ENCODE data around the gene SLC26A1. TPM values are rescaled to one million over a fixed set of nuclear protein-coding genes. Genes with fewer than 3 reads are reported as not detected.
A peak's percentile ranks its signal among the peaks of the same experiment; 100 is the strongest.

The SLC26A1 gene, protein sequence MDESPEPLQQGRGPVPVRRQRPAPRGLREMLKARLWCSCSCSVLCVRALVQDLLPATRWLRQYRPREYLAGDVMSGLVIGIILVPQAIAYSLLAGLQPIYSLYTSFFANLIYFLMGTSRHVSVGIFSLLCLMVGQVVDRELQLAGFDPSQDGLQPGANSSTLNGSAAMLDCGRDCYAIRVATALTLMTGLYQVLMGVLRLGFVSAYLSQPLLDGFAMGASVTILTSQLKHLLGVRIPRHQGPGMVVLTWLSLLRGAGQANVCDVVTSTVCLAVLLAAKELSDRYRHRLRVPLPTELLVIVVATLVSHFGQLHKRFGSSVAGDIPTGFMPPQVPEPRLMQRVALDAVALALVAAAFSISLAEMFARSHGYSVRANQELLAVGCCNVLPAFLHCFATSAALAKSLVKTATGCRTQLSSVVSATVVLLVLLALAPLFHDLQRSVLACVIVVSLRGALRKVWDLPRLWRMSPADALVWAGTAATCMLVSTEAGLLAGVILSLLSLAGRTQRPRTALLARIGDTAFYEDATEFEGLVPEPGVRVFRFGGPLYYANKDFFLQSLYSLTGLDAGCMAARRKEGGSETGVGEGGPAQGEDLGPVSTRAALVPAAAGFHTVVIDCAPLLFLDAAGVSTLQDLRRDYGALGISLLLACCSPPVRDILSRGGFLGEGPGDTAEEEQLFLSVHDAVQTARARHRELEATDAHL
- polyA plus RNA-seq (ENCODE audit: insufficient read depth in 1 of 5, insufficient read length in 5 of 5, low replicate concordance in 1 of 5): 1 to 10 TPM; 3.5 to 9.1 (median 5.2) TPM
- long read RNA-seq, donor 1: 0 reads
- long read RNA-seq, donor 2: 0 reads
- long read RNA-seq, donor 3, partial matches to known transcripts: 9 of 9 reads
- long read RNA-seq, donor 3, other reads (novel, unspliced or antisense): 0 of 9 reads
- long read RNA-seq, donor 4: 0 reads
- long read RNA-seq, donor 5: 0 reads
- long read RNA-seq, donor 6: 0 reads
- long read RNA-seq, donor 7, partial matches to known transcripts: 9 of 18 reads
- long read RNA-seq, donor 7, other reads (novel, unspliced or antisense): 9 of 18 reads
- long read RNA-seq, donor 8: 0 reads

DNA sequence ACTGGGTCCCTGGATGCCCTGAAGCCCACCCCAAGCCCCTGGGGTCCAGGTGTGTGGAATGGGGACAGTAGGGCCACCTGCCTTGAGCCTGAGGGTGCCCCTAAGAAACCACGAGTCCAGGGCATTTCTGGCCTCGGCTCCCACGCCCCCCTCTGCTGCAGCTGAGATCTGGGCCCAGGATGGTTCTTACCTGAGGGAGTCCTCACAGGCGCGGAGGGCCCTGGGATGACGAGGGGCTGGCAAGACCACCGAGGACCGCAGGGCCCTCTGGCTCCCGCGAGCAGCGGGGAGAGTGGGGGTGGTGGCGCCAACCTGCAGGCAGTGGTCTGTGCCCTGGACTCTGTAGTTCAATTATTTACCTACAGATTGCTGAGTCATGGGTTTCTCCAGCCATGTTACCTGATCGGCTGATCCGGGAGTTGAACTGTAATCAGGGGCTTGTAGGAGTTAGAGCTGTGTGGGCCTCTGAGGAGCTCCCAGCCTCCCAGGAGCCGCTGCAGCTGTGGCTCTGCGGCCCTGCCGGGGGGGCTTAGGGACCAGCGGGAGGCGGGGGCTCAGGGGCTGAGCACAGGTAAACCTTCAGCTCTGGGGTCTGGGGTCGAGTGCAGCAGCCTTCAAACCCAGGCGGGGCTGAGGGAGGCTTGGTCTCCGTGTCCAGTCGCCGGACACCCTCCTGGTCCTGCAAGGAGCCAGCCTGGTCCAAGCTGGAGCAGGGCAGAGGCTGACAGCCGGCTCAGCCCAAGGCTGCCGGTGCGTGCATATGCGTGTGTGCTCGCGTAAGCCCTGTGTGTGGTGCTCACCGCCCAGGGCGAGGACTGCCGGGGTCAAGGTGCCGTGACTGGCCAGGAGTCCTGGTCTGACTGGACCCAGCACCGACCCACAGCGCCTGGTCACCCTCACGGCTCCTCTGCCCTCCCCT is at the start of gene SLC26A1:
Gene SLC26A1 (minus strand): TSS at position 294 of the 919 bp plus-strand sequence. CDS start 1,701 bp downstream, outside the sequence.
- DNase-seq: no peak

DNA sequence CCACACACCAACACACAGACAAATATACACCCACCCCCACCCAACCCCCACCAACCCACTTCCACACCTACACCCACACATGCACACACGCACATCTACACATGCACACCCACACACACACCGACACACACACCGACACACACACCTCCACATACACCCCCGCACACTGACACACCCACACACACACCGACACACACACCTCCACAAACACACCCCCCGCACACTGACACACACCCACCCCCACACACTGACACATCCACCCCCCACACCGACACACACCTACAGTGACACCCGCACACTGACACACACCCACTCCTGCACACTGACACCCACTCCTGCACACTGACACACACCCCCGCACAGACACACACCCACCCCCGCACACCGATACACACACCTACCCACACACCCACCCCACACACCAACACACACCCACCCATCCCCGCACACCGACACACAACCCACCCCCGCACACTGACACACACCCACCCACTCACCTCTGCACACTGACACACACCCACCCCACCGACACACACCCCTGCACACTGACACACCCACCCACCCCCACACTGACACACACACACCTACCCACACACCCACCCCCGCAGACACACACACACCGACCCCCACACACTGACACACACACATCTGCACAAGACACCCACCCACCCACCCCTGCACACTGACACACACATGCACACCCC is 49.3 kb upstream of the SLC26A1 start:
- DNase-seq: no peak

DNA sequence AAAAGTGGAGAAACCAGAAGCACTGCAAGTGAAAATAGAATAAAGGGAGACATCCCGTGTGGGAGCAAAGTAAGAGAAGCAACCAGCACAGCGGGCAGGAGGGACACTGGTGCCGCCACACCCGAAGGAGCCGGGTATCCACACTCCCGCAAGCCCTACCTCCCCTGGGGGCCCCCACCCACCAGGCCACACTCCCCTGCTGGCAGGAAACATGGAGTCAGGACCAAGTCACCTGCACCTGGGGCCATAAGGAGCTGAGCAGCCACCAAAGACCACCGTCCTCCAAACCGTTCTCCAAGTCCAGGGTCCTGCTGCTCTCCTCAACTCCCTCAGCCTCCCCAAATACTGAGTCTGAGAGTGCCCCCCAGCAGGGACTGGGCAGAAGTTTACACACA is 48.7 kb upstream of the SLC26A1 start:
- DNase-seq: no peak

DNA sequence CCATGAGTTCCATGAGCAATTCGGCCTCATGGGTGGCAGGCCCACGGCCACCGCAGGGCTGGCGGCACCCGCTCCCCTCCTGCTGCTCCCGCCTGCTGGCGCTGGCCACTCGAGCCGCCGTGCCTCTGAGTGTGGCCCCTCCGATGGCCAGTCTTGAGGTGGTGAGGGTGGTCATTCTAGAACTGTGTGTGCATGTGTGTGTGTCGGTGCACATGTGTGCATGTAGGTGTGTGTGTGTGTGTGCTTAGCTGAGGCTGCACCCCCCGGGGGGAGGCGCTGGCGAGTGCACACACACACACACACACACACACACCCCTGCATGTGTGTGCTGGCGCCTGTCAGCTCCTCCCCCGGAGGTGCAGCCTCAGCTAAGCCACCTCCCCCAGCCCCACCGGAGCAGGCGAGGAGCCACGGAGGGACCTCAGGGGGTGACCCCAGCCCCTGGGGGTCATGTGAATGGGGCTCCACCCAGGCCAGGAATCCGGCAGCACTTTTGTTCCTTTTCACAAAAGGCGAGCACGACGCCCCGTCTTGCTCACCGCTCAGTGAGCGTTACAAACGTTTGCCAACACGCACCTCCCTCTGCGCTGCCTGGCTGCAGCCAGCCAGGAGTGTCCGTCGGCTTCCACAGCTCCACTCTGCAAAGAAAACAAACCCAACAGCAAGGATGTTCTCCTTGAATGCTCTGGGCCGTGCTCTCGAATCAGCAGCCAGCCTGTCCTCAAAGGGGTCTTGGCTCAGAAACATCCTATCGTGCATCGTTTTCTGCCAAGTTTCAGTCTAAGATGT is 48.1 kb upstream of the SLC26A1 start:
- peak in 1 of 2 donors; percentile 52 for DNase-seq

DNA sequence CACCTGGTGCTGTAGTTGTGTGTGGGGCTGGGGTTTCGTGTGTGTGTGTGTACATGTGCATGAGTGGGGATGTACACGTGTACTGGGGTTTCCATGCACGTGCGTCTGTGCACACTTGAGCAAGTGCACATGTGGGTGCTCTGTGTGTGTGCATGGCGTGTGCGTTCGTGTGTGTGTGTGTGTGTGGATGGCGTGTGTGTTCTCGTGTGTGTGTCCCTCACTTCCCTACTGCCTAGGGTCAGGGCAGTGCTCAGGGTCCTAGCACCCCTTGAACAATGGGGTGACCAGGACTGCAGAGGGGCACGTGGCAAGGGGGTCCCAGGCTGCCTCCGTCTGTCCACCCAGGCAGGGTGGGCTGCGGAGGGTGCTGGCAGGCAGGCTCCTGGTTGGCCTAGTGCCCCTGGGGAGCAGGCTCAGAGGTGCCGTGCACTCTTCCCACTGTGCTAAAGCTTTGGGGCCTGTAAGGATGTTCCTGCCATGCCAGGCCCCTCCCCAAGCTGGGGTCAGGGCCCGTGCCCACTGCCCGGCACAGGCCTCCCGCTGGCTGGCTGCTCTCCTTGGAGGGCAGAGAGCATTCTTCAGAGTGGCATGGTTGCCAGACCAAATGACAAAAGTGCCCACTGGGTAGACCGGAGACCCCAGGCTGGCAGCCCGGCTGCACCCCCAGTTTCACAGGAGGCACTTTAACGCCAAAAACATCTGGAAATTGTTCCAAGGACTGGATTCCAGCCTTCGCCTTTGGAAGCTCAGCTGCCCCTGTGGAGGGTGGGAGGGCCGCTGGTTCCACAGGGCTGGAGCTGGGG is 47.3 kb upstream of the SLC26A1 start:
- DNase-seq: no peak

DNA sequence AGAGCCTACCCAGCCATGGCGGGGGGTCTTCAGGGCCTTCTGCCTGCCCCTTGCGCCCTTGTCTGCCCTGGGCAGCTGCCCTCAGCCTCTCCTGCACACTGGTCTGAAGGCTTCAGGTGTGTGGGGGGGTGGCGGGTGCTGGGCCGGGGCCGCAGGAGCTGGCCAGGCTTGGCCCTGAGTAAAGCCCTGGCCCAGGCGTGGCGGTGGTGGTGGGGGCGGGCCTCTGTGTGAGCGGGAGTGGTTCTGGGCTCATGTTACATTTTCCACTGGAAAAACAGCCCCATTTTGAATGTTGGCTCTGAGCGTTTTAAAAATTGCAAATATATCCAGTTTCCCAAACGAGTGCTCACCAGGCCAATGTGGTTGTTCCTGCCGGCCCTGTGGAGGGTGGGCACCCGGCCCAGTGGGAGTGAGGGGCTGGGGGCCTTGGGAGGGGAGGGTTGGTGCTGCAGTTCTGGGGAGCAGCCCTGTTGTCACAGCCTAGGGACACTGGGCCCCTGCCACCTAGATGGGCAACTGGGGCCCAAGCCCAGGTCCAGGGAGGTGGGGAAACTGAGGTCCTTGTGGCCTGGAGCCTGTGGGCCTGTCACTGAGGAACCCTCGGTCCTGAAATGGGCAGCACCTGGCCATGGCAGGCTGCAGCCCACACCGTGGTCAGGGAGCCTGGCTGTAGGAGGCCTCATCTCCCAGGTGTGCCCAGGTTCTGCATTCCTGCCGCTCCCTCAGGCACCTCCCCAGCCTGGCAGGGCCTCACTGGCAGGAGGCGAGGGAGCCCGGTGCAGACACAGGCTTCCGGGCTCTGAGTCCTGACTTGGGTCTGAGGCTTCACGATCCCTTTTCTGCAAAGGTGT is 46.5 kb upstream of the SLC26A1 start:
- peak; percentile 51 to 53 for DNase-seq

DNA sequence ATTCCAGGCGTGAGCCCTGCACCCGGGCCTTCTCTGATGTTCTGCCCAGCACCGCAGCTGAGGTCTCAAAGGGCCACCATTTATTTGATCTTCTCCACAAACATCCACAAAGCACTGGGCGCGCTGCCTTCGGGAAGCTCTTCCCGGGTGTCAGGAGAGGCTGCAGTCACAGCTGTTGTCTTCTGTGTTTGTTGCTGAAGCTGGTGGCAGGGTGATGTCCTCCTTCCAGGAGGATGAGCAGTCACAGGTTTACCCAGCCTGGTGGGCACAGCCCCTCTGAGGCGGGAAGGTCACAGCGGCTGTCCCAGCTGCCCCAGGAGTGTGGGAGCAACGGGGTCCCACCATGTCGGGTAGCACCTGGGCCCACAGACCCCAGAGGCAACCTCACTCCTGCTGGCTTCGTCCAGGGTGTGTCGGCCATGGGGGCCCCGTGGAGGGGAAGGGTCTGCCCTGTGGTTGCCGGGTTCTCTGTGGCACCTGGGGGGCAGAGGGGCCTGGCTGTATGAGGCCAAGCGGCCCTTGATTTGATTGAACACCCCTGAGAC is 45.8 kb upstream of the SLC26A1 start:
- no peak for DNase-seq

DNA sequence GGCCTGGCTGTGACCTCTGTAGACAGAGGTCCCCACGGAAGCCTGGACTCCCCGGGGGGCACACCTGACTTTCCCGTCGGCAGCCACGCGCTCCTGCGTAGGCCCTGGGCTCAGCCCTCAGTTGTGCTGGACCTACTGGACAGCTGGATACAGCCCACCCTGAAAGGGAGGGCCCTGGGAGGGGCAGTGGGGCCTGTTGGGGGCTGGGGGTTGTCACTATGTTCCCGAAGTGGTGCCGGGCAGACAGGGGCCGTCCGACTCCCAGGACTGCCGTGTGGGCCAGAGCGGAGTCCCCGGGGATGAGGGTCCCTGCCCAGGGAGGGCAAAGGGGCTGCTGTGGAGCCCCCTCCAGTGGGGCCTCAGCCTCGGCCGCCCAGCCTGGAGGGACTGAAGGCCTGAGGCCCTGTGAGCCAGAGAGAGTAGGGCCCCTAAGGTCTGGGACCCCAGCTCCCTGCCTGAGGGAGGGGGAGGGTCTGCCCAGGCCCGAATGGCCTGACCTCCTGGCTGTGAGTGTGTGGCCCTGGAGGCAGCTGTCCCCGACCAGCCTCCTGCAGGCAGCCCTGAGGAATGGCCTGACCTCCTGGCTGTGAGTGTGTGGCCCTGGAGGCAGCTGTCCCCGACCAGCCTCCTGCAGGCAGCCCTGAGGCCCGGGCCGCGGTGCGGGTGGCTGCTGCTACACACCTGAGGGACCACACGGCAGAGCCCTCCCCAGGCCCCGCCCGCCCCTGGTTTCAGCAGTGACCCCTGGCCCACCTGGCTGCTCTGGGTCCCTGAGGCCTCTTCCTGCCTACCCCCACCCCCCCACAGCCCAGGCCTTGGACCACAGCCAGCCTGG is 44.0 kb upstream of the SLC26A1 start:
- no peak for DNase-seq

DNA sequence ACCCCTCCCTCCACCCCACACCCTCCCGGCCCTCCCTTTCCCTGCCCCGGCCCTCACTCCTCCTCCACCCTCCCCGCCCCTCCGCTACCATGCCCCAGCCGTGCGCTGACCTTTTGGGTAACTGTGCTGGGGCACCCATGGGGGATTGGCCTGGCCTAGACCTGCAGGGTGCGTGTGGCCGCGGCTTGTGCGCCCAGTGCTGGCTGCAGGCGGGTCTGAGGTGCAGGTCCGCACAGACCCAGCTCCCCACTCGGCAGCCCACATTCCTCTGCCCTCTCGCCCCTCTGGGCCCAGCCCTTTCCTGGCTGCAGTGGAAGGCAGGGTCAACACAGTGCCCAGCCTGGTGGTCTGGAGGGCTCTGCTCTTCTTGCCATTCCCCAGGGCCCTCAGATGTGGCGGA is 42.9 kb upstream of the SLC26A1 start:
- DNase-seq: no peak

DNA sequence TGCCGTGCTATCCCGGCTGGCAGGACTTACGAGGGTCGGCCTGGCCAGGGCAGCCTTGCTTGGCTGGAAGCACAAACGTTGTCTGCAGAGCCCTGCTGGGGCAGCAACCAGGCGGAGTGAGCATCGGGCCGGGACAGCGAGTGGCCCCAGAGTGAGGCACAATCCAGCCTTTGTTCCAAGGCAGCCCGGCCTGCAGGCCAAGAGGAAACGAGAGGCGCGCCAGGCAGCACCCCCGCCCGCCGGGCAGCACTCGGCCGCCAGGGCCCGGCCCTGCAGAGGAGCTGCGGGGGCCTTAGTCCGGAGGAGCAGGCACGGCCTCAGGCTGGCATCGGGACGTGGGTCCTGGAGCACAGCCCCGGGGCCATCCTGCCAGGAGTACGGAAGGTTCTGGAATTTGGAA is 42.3 kb upstream of the SLC26A1 start:
- no peak for DNase-seq

DNA sequence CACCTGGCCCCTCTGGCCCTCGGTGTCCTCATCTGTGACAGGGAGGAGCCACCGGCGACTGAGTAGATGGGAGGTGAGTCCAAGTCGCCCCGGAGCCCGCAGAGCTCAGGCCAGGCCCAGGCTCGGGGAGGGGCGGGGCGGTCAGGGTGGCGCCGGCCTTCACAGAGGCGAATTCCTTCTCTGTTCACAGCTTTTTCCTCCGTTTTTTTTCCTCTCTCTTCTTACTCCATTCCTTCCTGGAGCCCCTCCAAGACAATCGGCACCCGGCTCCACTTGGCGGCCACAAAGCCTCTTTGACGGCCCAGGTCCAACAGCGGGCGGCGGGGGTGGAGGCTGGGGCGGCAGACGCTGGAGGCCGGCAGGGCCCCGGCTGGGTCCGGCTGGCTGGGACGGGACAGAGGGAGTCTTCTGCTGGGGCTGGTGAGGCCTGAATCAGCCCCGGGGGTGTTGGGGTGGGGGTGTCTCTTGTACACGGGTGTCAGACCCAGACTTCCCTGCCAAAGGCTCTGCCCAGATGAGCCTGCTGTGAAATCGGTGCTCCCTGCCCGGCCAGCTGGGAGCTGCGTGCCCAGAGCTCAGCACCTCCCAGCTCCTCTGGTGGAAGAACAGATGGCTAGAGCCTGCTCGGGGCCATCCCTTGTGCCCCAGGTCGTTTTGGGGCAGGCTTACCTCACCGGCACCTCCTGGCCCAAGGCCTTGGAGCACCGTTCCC is 40.8 kb upstream of the SLC26A1 start:
- DNase-seq: peak; percentile 80 to 82

DNA sequence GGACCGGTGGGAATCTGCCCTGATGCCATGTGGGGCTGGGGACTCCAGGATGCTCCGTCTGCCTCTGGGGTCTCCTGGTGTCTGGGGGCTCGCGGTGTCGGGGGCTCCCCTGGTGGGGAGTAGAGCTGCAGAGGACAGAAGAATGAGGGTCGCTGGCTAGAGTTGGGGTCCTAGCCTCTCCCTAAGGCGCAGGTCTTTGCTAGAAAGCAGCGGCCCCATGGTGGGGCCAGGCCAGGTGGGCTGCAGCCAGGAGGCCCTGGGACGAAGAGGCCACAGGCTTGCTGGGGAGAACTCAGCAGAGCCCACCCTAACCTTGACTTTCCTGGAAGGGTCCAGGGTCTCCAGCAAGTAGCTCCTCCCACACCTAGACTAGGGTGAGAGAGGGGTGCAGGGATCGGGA is 39.7 kb upstream of the SLC26A1 start:
- DNase-seq: no peak

DNA sequence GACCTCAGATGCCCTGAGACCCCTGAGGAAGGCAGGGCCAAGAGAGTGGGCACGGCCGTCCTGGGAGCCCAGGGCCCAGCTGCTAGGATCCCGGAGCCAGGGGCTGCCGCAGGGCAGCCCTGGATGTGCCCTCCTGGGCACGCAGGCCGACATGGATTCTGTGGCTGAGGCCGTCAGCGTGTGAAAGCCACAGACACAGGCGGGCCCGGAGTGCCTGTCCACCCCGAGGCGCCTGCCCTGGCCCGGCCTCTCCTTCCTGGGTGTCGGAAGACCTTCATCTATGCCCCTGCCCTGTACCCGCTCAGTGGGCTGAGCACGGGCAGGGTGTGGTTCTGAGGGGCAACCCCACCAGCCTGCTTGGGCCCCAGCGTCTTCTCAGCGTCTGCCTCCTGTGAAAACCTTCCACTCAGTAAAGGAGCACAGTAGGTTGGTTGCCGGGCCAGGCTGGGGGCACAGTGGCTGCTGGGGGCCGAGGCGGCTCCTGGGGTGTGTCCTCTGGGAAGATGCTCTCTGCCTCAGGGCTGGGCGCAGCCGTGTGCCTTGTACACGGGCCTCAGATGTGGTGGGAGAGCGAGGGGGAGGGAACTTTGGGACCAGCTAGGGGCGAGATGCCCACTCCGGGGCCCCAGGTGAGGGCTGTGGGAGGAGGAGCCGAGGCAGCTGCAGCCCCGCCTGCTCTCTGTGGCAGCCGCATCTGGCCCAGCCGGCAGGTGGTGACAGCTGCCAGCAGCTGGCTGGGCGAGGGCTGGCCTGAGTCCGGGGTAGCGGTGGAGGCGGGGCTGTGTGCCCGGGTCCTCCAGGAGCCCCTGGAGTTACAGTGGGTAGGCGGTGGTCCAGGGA is 39.0 kb upstream of the SLC26A1 start:
- DNase-seq: no peak

DNA sequence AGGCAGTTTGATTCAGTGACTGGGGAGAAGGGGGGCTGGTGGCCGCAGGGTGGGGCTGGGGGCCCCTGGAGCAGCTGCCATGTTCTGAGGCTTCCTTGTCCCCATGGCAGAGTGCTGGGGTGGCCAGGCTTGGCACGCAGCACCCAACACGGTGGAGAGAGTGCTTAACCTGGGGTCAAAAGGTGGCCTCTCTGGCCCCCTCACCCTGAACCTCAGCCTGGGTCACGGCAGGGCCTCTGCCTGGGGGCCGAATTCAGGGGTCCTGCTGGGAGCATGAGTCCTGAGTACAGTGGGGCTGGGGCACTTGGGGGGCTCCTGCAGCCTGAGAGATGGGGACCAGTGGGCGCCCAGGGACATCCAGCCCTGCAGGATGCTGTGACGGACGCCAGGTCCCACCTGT is 38.1 kb upstream of the SLC26A1 start:
- no peak for DNase-seq

DNA sequence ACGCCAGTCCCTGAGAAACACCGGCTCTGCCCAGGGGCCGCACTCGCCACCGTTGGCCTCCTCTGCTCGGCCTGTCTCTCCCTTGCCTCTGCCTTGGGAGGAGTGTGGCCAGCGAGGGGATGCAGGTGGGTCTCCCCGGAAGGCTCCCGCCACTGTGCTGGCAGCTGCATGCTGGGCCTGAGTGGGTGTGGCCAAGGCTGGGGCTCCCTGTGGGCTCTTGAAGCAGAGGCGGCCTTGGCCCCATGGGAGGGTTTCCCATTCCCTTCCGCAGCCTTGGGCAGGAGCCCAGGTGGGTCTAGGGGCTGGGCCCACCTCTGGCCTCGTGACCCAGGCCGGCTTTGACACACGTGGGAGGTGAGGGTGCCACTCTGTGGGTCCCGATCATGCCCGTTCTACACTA is 37.4 kb upstream of the SLC26A1 start:
- no peak for DNase-seq
